ENCODE measurements around the gene SRC.

SRC gene

GRCh38 chr20:37411408-37412219 lies 65.7 kb downstream of the SRC start:
- in situ Hi-C loops (cut with HindIII; ENCODE audit: low sequenced_read_pairs) = no loop called here
- DNase-seq (ENCODE audit: low read depth) = no peak
- TF ChIP-seq, protein P1, sequence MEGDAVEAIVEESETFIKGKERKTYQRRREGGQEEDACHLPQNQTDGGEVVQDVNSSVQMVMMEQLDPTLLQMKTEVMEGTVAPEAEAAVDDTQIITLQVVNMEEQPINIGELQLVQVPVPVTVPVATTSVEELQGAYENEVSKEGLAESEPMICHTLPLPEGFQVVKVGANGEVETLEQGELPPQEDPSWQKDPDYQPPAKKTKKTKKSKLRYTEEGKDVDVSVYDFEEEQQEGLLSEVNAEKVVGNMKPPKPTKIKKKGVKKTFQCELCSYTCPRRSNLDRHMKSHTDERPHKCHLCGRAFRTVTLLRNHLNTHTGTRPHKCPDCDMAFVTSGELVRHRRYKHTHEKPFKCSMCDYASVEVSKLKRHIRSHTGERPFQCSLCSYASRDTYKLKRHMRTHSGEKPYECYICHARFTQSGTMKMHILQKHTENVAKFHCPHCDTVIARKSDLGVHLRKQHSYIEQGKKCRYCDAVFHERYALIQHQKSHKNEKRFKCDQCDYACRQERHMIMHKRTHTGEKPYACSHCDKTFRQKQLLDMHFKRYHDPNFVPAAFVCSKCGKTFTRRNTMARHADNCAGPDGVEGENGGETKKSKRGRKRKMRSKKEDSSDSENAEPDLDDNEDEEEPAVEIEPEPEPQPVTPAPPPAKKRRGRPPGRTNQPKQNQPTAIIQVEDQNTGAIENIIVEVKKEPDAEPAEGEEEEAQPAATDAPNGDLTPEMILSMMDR (IDR thresholded peaks at IDR 0.05; ENCODE audit: low read depth, low read length, missing control alignments) = no peak
- H3K4me3 ChIP-seq (ENCODE audit: low read depth, low read length) = peak overlapping the region; percentile 30

DNA sequence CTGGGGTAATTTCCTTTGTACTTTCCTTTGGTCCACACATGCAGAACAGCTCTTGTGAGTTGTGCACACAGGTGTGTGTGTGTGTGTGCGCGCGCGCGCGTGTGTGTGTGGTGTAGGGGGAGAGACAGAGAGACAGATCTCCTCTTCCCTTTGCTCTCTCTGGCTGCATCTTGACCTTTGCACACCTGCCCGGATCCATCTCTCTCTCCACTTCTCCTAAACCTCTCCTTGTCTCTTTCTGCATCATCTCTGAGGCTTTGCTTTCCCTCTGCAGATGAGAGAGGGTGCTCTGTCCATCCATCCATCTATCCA lies 67.0 kb downstream of the SRC start:
- no peak overlapping the region for H3K4me3 ChIP-seq (ENCODE audit: low read depth, low read length)
- DNase-seq (ENCODE audit: low read depth) = no peak
- TF ChIP-seq, protein P1 (IDR thresholded peaks at IDR 0.05; ENCODE audit: low read depth, low read length, missing control alignments) = no peak
- in situ Hi-C loops (cut with HindIII; ENCODE audit: low sequenced_read_pairs) = no loop called here

DNA sequence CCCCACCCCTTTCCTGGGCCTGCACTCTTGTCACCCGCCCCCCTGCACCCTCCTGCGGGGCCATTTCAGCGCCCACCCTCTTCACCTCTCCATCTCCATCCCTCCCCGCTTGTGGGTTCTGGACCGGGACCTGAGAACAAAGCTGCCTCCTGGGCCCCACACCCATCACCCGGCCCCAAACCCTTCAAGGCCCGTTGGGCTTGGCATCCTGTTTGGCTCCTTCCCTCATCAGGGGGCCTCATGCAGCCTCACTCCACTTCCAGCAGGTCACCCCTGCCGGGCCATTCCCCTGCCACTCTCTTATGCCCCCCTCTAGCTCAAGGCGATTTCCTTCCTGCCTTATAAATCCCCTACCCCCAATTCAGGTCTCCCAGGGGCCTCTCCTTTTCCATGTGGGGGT lies 67.4 kb downstream of the SRC start:
- TF ChIP-seq, protein P1 (IDR thresholded peaks at IDR 0.05; ENCODE audit: low read depth, low read length, missing control alignments) = no peak
- no peak overlapping the region for H3K4me3 ChIP-seq (ENCODE audit: low read depth, low read length)
- no peak for DNase-seq (ENCODE audit: low read depth)
- in situ Hi-C loops (cut with HindIII; ENCODE audit: low sequenced_read_pairs) = no loop called here

GRCh38 chr20:37414224-37415035 lies 68.5 kb downstream of the SRC start:
- in situ Hi-C loops (cut with HindIII; ENCODE audit: low sequenced_read_pairs) = no loop called here
- DNase-seq (ENCODE audit: low read depth) = no peak
- H3K4me3 ChIP-seq (ENCODE audit: low read depth, low read length) = no peak overlapping the region
- TF ChIP-seq, protein P1 (IDR thresholded peaks at IDR 0.05; ENCODE audit: low read depth, low read length, missing control alignments) = no peak

GRCh38 chr20:37415118-37416085 lies 69.5 kb downstream of the SRC start:
- DNase-seq (ENCODE audit: low read depth) = no peak
- H3K4me3 ChIP-seq (ENCODE audit: low read depth, low read length) = no peak overlapping the region
- TF ChIP-seq, protein P1 (IDR thresholded peaks at IDR 0.05; ENCODE audit: low read depth, low read length, missing control alignments) = no peak
- in situ Hi-C loops (cut with HindIII; ENCODE audit: low sequenced_read_pairs) = no loop called here
